Muscle layer of duodenum (tissue), 2 donors: Measurements from ENCODE around the gene BCR.

Experiments used
- H3K27ac ChIP-seq: one replicate; pipeline ENCODE4 v1.7.0; 2013; ENCODE audit warnings: mild to moderate bottlenecking, low read length
- H3K27me3 ChIP-seq: one replicate; pipeline ENCODE4 v1.7.0; 2013; ENCODE audit warnings: low read depth, mild to moderate bottlenecking, control low read depth, low read length
- H3K36me3 ChIP-seq, 2 donors: one replicate each; pipeline ENCODE4 v1.7.0; 2013; ENCODE audit warnings: low read length in 2 of 2, control low read depth in 1 of 2, mild to moderate bottlenecking in 1 of 2; ENCODE audit not compliant: insufficient read depth in 2 of 2, control insufficient read depth in 1 of 2
- H3K4me1 ChIP-seq, 2 donors: one replicate each; pipeline ENCODE4 v1.7.0; 2013; ENCODE audit warnings: low read length in 2 of 2, mild to moderate bottlenecking in 2 of 2, control low read depth in 1 of 2, moderate library complexity in 1 of 2; ENCODE audit not compliant: insufficient read depth in 2 of 2, control insufficient read depth in 1 of 2
- H3K4me3 ChIP-seq, 2 donors: one replicate each; pipeline ENCODE4 v1.7.0; 2013; ENCODE audit warnings: low read length in 2 of 2, low read depth in 1 of 2, mild to moderate bottlenecking in 1 of 2
- H3K9me3 ChIP-seq, 2 donors: one replicate each; pipeline ENCODE4 v1.7.0; 2013; ENCODE audit warnings: low read length in 2 of 2, control low read depth in 1 of 2, mild to moderate bottlenecking in 1 of 2; ENCODE audit not compliant: control insufficient read depth in 1 of 2
- donor health status: healthy.

The BCR gene

DNA sequence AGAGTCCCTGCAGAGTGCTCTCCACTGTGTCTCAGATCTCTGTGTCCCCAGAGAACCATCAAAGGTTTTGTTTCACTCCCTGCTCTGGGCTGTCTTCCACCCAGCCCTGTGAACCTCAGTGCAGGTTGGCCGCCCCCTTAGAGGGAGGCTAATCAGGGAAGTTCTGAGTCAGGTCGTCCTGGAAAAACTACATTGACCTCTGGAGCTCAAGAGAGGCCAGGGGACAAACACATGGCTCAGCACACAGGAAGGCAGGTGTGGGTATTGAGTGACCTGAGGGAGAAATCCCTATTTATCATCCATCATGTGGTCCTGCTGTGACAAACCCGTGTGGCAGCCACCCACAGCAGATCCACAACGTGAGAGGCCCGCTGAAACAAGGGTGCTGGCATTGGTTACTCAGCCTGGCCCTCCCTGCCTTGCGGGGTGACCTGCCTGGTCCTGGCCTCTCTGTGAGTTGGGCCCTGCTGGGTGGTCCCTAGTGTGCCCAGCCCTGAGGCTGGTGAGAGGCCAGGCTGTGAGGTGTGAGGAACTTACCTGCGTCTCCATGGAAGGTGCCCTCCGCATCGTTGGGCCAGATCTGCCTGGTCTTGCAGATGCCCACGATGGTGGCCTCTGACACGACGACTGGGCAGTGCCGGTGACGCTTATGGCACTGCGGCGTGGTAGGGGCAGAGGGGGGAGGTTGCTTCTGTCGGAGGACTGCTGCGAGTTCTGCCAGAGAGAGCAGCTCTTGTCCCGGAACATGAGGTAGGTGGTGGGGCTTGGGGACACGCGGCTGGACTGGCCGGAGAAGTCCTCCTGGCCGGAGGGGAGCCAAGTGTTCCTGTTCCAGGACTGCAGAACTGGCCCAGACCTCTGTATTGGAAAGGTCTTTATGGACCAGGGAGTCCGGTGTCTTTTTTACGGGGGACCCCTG lies 669 bp upstream of the BCR start:
- Histone ChIP-seq H3K4me1 (peaks cover 13 to 50% of the 10 kb centered on the region in 2 donors), H3K4me3 (peak overlapping the region; percentile 60 to 65), H3K9me3 (peaks cover 0 to 8% of the 10 kb centered on the region in 2 donors), H3K27me3 (no peaks in the 10 kb centered on the region), H3K27ac (peak overlapping the region; percentile 56), H3K36me3 (no peaks in the 10 kb centered on the region)

DNA sequence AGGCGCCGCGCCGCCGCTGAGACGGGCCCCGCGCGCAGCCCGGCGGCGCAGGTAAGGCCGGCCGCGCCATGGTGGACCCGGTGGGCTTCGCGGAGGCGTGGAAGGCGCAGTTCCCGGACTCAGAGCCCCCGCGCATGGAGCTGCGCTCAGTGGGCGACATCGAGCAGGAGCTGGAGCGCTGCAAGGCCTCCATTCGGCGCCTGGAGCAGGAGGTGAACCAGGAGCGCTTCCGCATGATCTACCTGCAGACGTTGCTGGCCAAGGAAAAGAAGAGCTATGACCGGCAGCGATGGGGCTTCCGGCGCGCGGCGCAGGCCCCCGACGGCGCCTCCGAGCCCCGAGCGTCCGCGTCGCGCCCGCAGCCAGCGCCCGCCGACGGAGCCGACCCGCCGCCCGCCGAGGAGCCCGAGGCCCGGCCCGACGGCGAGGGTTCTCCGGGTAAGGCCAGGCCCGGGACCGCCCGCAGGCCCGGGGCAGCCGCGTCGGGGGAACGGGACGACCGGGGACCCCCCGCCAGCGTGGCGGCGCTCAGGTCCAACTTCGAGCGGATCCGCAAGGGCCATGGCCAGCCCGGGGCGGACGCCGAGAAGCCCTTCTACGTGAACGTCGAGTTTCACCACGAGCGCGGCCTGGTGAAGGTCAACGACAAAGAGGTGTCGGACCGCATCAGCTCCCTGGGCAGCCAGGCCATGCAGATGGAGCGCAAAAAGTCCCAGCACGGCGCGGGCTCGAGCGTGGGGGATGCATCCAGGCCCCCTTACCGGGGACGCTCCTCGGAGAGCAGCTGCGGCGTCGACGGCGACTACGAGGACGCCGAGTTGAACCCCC lies 798 bp downstream of the BCR start:
- Histone ChIP-seq H3K27me3 (no peaks in the 10 kb centered on the region), H3K9me3 (peaks cover 0 to 6% of the 10 kb centered on the region in 2 donors), H3K4me1 (peaks cover 13 to 54% of the 10 kb centered on the region in 2 donors), H3K27ac (no peak overlapping the region), H3K4me3 (peak overlapping the region; percentile 50 to 76), H3K36me3 (no peaks in the 10 kb centered on the region)

DNA sequence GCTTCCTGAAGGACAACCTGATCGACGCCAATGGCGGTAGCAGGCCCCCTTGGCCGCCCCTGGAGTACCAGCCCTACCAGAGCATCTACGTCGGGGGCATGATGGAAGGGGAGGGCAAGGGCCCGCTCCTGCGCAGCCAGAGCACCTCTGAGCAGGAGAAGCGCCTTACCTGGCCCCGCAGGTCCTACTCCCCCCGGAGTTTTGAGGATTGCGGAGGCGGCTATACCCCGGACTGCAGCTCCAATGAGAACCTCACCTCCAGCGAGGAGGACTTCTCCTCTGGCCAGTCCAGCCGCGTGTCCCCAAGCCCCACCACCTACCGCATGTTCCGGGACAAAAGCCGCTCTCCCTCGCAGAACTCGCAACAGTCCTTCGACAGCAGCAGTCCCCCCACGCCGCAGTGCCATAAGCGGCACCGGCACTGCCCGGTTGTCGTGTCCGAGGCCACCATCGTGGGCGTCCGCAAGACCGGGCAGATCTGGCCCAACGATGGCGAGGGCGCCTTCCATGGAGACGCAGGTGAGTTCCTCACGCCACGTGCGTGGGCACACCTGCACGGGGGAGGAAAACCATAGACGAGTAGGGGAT lies 1.5 kb downstream of the BCR start:
- H3K4me1 ChIP-seq, result peaks cover 13 to 54% of the 10 kb centered on the region in 2 donors
- peak overlapping the region; percentile 50 to 76 for H3K4me3 ChIP-seq
- no peaks in the 10 kb centered on the region for H3K9me3 ChIP-seq
- no peaks in the 10 kb centered on the region for H3K27me3 ChIP-seq
- peak overlapping the region; percentile 16 for H3K27ac ChIP-seq
- no peaks in the 10 kb centered on the region for H3K36me3 ChIP-seq

DNA sequence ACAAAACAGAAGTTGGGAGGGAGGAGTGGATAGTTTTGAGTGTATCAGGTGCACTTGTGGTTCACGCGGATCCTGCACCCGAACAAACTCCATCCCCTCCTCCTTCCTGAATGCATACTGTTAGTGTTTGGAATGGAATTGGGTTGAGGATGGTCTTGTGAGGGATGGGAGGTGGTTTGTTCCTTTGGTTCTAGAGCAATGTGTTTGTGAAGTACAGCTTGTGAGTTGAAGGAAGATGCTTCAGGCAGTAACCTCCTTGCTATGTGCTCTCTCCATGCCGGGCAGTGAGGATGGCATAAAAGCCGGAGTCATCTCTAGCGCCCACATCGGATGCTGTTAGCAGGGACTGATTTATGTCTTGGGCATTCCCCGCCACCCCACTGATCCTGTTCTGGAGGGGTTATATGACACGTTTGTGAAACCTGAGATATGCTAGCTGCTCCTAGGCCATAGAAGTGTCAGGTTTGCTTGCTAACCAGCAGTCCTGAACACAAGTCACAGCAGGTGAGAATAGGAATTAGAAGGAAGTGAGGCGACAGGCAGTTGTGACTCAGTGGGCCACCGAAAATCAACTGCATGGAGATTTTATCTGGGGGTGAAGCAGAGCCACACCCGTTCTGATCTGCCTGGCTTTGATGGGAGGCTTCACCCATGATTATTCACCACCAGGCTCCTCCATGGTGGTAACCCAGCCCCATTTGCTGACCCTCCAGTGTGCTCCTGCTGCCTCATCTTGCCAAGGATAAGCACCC lies 2.2 kb downstream of the BCR start:
- peak overlapping the region; percentile 16 for H3K27ac ChIP-seq
- no peaks in the 10 kb centered on the region for H3K36me3 ChIP-seq
- H3K27me3 ChIP-seq, result no peaks in the 10 kb centered on the region
- H3K9me3 ChIP-seq, result no peaks in the 10 kb centered on the region
- H3K4me1 ChIP-seq, result peaks cover 13 to 54% of the 10 kb centered on the region in 2 donors
- H3K4me3 ChIP-seq, result peak overlapping the region; percentile 50 to 76

DNA sequence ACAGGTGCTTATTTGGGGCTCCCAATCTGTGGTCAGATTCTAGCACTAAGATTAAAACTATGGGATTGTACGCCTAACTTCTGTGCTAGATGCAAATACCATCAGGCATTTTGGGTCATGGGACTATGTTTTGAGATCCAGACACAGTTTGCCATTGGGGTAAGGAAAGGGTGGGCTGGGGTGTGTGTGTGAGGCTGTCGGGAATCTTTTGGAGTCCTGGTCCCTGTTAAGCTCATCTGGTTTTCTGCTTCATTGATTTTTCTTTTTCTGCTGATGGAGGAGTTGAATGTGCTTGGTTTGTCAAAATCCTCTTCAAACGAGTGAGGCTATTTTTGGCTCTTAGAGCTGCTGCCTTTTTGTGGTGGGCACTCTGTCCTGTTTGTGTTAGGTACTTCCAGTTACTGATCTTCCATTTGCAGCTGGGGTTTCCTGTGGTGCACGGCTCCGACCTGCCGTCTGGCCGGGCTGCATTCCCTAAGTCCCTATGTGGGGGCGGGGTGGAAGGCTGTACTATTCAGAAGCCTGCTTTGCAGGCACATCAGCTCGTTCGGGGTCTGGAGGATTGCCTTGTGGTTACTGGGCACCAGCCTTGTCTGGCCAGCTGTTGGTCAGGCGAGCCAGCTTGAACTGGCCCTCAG lies 2.9 kb downstream of the BCR start:
- H3K9me3 ChIP-seq, result no peaks in the 10 kb centered on the region
- H3K27me3 ChIP-seq, result no peaks in the 10 kb centered on the region
- no peaks in the 10 kb centered on the region for H3K36me3 ChIP-seq
- peak overlapping the region; percentile 50 to 76 for H3K4me3 ChIP-seq
- H3K4me1 ChIP-seq, result peaks cover 13 to 54% of the 10 kb centered on the region in 2 donors
- H3K27ac ChIP-seq, result no peak overlapping the region

DNA sequence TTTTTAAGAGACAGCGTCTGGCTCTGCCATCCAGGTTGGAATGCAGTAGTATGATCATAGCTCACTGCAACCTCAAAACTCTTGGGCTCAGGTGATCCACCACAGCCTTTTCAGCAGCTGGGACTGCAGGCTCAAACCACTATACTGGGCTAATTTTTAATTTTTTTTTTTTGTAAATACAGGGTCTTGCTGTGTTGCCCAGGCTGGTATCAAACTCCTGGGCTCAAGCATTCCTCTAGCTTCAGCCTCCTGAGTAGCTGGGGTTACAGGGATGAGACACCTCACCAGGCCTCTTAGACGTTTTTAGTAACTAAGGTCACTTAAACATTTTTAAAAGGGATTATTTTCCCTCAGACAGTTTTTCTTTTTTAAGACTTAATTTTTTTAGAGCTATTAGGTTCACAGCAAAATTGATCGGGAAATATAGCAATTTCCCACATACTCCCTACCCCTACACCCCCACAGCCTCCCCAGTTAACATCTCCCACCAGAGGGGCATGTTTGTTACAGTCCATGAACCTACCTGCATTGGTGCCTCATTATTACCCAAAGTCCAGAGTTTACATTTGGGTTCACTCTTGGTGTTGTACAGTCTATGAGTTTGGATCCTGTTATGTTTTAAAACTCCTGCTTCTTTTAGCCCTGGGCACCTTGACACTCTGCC lies 3.9 kb downstream of the BCR start:
- Histone ChIP-seq H3K4me3 (no peak overlapping the region), H3K27ac (no peak overlapping the region), H3K36me3 (no peaks in the 10 kb centered on the region), H3K9me3 (no peaks in the 10 kb centered on the region), H3K27me3 (no peaks in the 10 kb centered on the region), H3K4me1 (peaks cover 12 to 44% of the 10 kb centered on the region in 2 donors)

DNA sequence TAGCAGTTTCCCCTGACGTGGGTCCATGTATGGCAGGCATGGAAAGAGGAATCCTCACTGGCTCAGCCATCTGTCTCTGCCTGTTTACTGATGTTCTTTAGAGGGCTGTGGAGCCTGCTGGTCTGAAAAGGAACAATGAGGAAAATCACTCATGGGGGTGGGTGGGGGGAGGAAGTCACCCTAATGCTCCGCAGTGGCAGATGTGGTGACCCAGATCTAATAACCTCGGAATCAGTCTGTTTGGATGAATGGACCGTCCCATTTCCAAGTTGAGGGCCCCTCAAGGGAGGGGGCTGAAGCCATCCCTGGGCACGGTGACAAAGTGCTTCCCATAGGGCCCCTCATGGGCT lies 4.4 kb downstream of the BCR start:
- H3K4me1 ChIP-seq, result peaks cover 7 to 39% of the 10 kb centered on the region in 2 donors
- no peaks in the 10 kb centered on the region for H3K27me3 ChIP-seq
- H3K36me3 ChIP-seq, result no peaks in the 10 kb centered on the region
- no peaks in the 10 kb centered on the region for H3K9me3 ChIP-seq
- H3K4me3 ChIP-seq, result no peak overlapping the region
- no peak overlapping the region for H3K27ac ChIP-seq

DNA sequence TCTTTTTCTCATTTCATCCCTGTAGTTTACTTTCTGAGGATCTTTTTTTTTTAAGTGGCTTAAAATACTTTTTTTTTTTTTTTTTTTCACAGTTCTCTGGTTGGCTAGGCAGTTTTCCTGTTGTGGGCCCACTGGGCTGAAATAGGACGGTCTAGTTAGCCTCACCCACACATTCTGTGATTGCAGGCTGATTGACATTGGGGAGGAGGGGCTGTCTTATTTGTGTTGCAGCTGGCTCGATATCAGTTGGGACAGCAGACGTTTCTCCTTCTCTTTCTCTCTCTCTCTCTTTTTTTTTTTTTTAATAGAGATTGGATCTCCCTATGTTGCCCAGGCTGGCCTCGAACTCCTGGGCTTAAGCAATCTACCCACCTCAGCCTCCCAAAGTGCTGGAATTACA lies 6.9 kb downstream of the BCR start:
- Histone ChIP-seq H3K27me3 (no peaks in the 10 kb centered on the region), H3K4me3 (no peak overlapping the region), H3K4me1 (peaks cover 5 to 27% of the 10 kb centered on the region in 2 donors), H3K9me3 (no peaks in the 10 kb centered on the region), H3K36me3 (peaks cover 0 to 8% of the 10 kb centered on the region in 2 donors), H3K27ac (no peak overlapping the region)

DNA sequence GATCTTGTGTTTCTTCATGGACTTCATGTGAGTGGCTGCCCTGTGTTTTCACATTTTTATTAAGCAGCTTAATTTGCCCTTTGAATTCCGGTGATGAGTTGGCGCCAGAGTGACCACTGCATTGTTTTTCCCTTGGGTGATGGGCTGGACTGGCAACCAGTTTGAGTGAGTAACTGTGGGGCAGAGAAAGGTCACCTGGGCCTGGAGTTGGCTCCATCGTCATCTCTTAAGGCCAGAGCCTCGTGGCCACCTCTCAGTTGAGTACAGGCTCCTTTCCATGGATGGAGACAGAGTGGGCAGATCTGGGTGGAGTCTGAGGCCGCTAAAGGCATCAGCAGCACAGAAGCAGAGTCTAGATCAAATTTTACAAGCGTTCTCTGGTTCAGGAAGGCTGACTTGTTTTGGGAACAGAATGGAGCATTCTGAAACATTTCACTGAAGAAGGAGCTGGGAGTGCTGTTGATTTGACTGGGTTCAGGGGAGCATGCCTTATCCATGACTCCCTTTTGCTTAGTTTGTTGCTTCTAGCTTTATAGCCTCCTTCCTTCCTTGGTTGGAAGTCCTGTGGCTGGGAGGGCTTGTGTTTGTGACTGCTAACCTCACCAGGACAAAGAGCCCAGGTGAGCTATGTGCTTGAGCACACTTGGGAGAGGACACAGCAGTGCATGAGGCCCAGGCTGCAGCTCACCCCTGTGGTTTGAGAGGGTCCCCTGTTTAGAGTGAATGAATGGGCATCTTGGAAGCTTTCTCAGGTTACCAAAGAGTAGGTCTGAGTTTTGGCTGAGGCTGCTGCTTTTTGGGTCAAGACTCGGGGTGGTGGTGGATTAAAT lies 7.8 kb downstream of the BCR start:
- Histone ChIP-seq H3K36me3 (peaks cover 0 to 8% of the 10 kb centered on the region in 2 donors), H3K27ac (no peak overlapping the region), H3K4me3 (no peak overlapping the region), H3K4me1 (peaks cover 0 to 20% of the 10 kb centered on the region in 2 donors), H3K9me3 (no peaks in the 10 kb centered on the region), H3K27me3 (no peaks in the 10 kb centered on the region)
